SKM-1 (cell line): Measurements from ENCODE around the gene FNTB.

ENCODE experiments used
- DNase-seq: peaks from one replicate; lab custom pipeline; 2025; ENCODE audit not compliant: unreplicated experiment; lab: John Stamatoyannopoulos, UW

Gene FNTB

GRCh38 chr14:64952598-64953309, 33.9 kb upstream of the FNTB start:
- no peak for DNase-seq

GRCh38 chr14:64953310-64953654, 33.4 kb upstream of the FNTB start:
- no peak for DNase-seq

GRCh38 chr14:64953661-64954060, 33.0 kb upstream of the FNTB start:
- DNase-seq: no peak

- DNase-seq: no peak
Observed at GRCh38 chr14:64954491-64955240, 32.0 kb upstream of the FNTB start.

GRCh38 chr14:64955297-64955696, 31.4 kb upstream of the FNTB start:
- DNase-seq: no peak

- no peak for DNase-seq
Observed at GRCh38 chr14:64956697-64957406, 29.8 kb upstream of the FNTB start.

GRCh38 chr14:64958201-64958600, 28.5 kb upstream of the FNTB start:
- DNase-seq: no peak

GRCh38 chr14:64958743-64959142, 28.0 kb upstream of the FNTB start:
- no peak for DNase-seq

- DNase-seq: no peak
Observed at GRCh38 chr14:64960762-64961276, 25.9 kb upstream of the FNTB start.

GRCh38 chr14:64963611-64964010, 23.1 kb upstream of the FNTB start:
- no peak for DNase-seq

- DNase-seq: no peak
Observed at GRCh38 chr14:64965356-64966000, 21.2 kb upstream of the FNTB start.

GRCh38 chr14:64966976-64967375, 19.7 kb upstream of the FNTB start:
- DNase-seq: no peak

GRCh38 chr14:64968167-64968566, 18.5 kb upstream of the FNTB start:
- no peak for DNase-seq

GRCh38 chr14:64968651-64969050, 18.0 kb upstream of the FNTB start:
- DNase-seq: no peak

- no peak for DNase-seq
Observed at GRCh38 chr14:64970041-64970440, 16.7 kb upstream of the FNTB start.

- no peak for DNase-seq
Observed at GRCh38 chr14:64970776-64971477, 15.8 kb upstream of the FNTB start.

GRCh38 chr14:64971491-64971942, 15.2 kb upstream of the FNTB start:
- no peak for DNase-seq

GRCh38 chr14:64971943-64972791, 14.5 kb upstream of the FNTB start, which contains the start of gene RAB15:
RAB15 (minus strand) TSS chr14:64972336; CDS start chr14:64972076, 260 bp downstream.
- DNase-seq: no peak

GRCh38 chr14:64973026-64973442, 13.7 kb upstream of the FNTB start:
- no peak for DNase-seq

- no peak for DNase-seq
Observed at GRCh38 chr14:64973826-64974225, 12.9 kb upstream of the FNTB start.
